Fibroblast of mammary gland (primary cell): Measurements from ENCODE around the gene CEP162.

ENCODE experiments used
- DNase-seq: peaks from one replicate; pipeline ENCODE4 v3.0.0-alpha.2; 2010; ENCODE audit warnings: low read depth
- H3K4me3 ChIP-seq: 2 replicates; pipeline ENCODE4 v1.5.1; 2011; ENCODE audit warnings: low read depth, mild to moderate bottlenecking, low read length, moderate library complexity; ENCODE audit not compliant: control insufficient read depth
- TF ChIP-seq, protein P1 (sequence below): conservative IDR thresholded peaks from 2 replicates; pipeline ENCODE4 v1.5.1; 2011; ENCODE audit warnings: low read depth, low read length, inconsistent platforms; ENCODE audit not compliant: control insufficient read depth, insufficient read depth

The CEP162 gene, protein sequence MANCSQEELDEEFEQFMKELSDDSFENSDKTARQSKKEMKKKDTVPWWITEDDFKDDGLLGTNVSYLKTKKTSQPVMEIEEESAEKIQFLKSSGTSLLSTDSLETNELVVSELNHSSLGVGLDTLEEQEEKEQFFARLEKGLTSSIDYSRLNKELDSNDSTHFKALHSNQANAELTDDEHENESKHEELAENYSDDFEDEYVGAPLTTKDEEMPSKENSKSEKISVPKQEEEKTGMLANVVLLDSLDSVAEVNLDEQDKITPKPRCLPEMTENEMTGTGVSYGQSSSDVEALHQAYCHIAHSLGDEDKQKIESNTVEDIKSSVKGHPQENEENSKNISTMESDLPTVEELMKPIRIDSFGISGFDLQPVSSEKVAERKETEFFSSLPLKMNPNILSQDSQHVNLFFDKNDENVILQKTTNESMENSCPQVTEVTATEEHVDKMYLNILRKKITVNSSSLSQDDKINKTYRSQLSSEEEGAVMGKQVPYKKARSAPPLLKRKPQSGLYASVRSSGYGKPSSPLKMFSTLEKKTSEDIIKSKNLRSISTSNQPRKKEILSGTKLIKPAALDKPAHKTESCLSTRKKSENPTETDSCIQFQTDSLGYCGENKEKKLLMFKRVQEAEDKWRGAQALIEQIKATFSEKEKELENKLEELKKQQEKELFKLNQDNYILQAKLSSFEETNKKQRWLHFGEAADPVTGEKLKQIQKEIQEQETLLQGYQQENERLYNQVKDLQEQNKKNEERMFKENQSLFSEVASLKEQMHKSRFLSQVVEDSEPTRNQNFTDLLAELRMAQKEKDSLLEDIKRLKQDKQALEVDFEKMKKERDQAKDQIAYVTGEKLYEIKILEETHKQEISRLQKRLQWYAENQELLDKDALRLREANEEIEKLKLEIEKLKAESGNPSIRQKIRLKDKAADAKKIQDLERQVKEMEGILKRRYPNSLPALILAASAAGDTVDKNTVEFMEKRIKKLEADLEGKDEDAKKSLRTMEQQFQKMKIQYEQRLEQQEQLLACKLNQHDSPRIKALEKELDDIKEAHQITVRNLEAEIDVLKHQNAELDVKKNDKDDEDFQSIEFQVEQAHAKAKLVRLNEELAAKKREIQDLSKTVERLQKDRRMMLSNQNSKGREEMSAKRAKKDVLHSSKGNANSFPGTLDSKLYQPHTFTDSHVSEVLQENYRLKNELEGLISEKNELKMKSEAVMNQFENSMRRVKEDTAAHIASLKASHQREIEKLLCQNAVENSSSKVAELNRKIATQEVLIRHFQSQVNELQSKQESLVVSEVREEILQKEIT (N-terminal part only)

DNA sequence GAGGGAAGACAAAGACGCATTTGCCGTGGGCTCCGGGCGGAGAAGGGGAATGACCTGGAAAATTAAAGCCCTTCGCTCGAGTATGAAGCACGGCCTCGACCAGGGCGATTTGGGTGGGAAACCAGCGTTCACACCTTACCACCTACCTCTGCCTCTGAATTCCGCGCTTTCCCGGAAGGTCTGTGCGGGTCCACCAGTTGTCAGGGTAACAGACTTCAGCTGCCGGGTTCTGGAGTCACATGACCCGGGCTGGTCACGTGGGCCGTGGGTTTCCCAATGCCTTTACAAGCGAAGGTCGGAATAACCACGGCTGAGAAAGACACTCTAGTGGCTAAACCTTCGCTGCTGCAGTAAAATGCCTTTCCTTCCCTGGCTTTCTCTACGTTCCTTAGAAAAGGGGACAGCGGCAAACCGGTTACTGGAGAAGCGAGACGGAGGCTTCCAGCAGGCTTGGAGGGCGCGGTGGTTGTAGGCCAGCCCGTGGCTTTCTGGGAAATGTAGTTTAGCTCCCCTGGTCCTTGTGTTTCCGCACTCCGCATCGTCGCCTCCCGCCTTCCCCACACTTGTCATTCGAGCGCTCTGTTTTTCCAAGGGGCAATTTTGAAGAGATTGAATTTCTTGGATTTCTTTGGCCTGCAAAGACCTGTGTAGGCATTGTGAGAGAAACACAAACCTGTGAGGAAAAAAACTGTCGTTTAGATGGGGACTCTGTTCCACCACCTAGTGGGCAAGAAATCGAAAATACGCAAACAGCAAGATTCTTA, at the start of gene CEP162:
Gene CEP162 (minus strand): TSS at position 210 of the 764 bp plus-strand sequence. CDS start 1,250 bp downstream, outside the sequence.
- H3K4me3 ChIP-seq, result peak within 1 kb of the TSS; percentile 96
- DNase-seq, result peak; percentile 83
- TF ChIP-seq, protein P1, sequence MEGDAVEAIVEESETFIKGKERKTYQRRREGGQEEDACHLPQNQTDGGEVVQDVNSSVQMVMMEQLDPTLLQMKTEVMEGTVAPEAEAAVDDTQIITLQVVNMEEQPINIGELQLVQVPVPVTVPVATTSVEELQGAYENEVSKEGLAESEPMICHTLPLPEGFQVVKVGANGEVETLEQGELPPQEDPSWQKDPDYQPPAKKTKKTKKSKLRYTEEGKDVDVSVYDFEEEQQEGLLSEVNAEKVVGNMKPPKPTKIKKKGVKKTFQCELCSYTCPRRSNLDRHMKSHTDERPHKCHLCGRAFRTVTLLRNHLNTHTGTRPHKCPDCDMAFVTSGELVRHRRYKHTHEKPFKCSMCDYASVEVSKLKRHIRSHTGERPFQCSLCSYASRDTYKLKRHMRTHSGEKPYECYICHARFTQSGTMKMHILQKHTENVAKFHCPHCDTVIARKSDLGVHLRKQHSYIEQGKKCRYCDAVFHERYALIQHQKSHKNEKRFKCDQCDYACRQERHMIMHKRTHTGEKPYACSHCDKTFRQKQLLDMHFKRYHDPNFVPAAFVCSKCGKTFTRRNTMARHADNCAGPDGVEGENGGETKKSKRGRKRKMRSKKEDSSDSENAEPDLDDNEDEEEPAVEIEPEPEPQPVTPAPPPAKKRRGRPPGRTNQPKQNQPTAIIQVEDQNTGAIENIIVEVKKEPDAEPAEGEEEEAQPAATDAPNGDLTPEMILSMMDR, result peak; percentile 88

GRCh38 chr6:84274856-84275255, 47.4 kb upstream of the CEP162 start:
- H3K4me3 ChIP-seq, result no peak overlapping the region
- TF ChIP-seq, protein P1, result no peak
- DNase-seq, result no peak

DNA sequence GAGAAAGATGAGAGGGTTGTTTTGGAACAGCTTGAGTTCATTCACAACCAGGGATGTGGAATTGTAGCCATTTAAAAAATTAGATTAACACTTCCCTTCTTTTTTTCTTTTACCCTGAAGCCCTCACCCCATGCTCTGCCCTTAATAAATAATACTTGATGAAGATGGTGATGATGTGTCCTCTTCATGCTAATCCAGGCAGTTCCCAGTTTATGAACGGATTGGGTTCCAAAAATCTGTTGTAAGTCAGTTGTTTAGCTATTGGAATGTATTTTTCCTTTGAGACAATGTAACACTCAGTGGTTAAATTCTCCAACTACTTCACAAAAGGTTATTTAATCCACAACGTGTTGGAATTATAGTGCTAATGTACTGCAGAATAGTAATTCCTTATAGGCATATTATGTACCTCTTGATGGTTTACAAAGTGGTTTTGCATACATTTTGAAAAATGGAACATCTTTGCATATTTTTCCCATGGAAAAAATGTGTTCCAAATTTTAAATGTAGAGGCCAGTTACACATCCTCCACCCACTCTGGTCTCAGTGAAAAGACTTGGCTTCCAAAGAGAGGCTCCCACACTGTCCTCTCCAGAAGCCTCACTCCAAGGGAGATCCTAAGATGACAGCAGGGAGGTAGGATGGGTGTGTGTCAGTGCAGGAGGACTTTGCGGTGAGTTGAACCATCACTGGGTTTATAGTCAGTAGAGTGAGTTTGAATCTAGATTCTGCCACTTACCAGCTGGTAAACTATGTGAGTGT, 45.8 kb upstream of the CEP162 start:
- no peak overlapping the region for H3K4me3 ChIP-seq
- no peak for DNase-seq
- TF ChIP-seq, protein P1, result no peak

- no peak overlapping the region for H3K4me3 ChIP-seq
- no peak for DNase-seq
- TF ChIP-seq, protein P1, result no peak
Measured at GRCh38 chr6:84272298-84272697, 44.9 kb upstream of the CEP162 start.

- no peak overlapping the region for H3K4me3 ChIP-seq
- DNase-seq, result no peak
- TF ChIP-seq, protein P1, result no peak
Measured at GRCh38 chr6:84271061-84271716, 43.7 kb upstream of the CEP162 start.
